Heart left ventricle (tissue), 13 donors: Measurements from ENCODE around the gene ADRA2B.

Experiments
- POLR2A ChIP-seq, 2 donors: fragments of 450-650 bp; IDR thresholded peaks; one replicate each; pipeline ENCODE4 v1.6.1; 2017; ENCODE audit warnings: antibody characterized with exemption in 2 of 2, mild to moderate bottlenecking in 2 of 2, moderate library complexity in 2 of 2
- TF ChIP-seq, protein P1 (sequence below), 12 donors: fragments of 200-600 bp; sonication (generic) in 4 of 12; IDR thresholded peaks; one replicate each; pipeline versions ENCODE4 v1.5.0 to v1.8.0; 2018 to 2022; ENCODE audit warnings: antibody characterized with exemption in 12 of 12, mild to moderate bottlenecking in 5 of 12
- donor health status: ischemic (EF 13 %, LVEDD 7.1; RV severe dilation, severe dysfunction).
- donor health status: DM: no; HTN: yes; CAD: no.
- donor health status: DM: no; HTN: no; CAD: no.
- donor health status: ischemic (EF 25% LVEDD 6.9; RV normal size, moderate dysfunction).
- donor health status: ischemic (EF 25% LVEDD 5.7; RV mildly dilated, moderate dysfunction).
- donor health status: ischemic (EF 35%, LVEDD 5.7; RV mildly dilated, moderate dysfunction).
- donor health status: nonischemic (EF 11% LVEDD 7.7; RV severe dilation, severe dysfunction).
- donor health status: DM: yes; HTN: yes; CAD: no.
- donor health status: PGD.
- donor health status: ischemic (EF 29% LVEDD 5.4; RV normal size, mild dysfunction).
- donor health status: nonischemic (EF 23%, LVEDD 6.1; RV moderate dilation, normal function).

DNA sequence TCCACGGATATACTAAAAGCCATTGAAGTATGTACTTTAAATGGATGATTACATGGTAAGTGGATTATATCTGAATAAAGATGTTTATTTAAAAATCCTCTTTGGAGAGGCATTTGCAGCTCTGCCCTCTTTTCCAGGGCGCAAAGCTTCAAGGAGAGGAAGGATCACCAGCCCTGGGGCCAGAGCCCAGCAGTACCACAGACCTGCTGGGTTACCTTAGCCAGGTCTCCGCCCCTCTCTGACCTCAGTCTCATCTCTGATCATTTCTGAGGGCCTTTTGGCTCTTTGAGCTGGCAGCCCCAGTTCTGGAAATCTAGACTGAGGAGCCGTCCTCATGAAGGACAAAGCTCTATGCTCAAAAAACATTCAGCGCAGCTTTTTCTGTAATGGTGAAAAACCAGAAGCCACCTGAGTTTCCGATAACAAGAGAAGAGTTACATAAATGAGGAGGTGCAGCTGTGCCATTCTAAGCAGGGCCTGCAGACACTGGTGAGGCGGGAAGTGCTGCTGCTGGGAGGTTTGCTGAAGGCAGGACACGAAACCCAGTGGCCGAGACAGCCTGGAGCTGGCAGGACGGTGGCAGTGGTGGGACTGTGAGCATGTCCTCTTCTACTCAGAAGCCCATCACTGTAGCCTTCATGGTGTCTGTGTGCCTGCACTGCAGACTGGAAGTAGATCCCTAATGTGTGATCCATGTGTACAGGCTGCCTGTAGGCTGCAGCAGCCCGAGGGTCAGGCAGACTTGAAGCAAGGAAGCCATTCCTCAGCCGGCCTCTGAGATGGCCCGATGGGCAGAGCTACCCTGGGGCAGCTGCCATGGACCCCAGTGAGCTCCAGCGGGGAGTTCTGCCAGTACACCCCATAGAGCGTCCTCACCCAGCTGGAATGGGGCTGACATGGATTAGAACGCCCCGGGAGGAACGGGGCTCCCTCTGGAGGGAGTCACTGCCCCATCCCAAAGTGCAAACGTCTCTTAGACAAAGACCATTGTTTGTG is 27.7 kb downstream of the ADRA2B start:
- TF ChIP-seq, protein P1, sequence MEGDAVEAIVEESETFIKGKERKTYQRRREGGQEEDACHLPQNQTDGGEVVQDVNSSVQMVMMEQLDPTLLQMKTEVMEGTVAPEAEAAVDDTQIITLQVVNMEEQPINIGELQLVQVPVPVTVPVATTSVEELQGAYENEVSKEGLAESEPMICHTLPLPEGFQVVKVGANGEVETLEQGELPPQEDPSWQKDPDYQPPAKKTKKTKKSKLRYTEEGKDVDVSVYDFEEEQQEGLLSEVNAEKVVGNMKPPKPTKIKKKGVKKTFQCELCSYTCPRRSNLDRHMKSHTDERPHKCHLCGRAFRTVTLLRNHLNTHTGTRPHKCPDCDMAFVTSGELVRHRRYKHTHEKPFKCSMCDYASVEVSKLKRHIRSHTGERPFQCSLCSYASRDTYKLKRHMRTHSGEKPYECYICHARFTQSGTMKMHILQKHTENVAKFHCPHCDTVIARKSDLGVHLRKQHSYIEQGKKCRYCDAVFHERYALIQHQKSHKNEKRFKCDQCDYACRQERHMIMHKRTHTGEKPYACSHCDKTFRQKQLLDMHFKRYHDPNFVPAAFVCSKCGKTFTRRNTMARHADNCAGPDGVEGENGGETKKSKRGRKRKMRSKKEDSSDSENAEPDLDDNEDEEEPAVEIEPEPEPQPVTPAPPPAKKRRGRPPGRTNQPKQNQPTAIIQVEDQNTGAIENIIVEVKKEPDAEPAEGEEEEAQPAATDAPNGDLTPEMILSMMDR (IDR thresholded peaks at IDR 0.05), result no peak
- TF ChIP-seq POLR2A (IDR thresholded peaks at IDR 0.05), result no peak
